CD8-positive, alpha-beta memory T cell (primary cell): ENCODE results near the gene UTS2B. TPM values are rescaled to one million over a fixed set of nuclear protein-coding genes. Genes with fewer than 3 reads are reported as not detected.

Experiments
- CTCF ChIA-PET: fragments of 350-600 bp; sonication (Branson Sonifier 250); formaldehyde crosslinking; loops from one replicate; lab custom pipeline; 2021; ENCODE audit warnings: antibody characterized with exemption; lab: Charles Lee
- POLR2A ChIA-PET: fragments of 350-600 bp; sonication (Branson Sonifier 250); formaldehyde crosslinking; loops from one replicate; lab custom pipeline; 2021; ENCODE audit warnings: antibody characterized with exemption; lab: Charles Lee
- DNase-seq, 5 donors: peaks; one replicate each; pipeline versions ENCODE4 v3.0.0 to v3.0.0-alpha.2; 2020 to 2022; ENCODE audit warnings: mixed read lengths in 1 of 5
- H3K27ac ChIP-seq: one replicate; pipeline ENCODE4 v1.7.0; 2013; ENCODE audit warnings: low read depth, mild to moderate bottlenecking, low read length, moderate library complexity
- H3K27me3 ChIP-seq: 2 replicates; pipeline ENCODE4 v1.7.0; 2013; ENCODE audit warnings: low read length, mild to moderate bottlenecking; ENCODE audit not compliant: insufficient read depth, poor library complexity, severe bottlenecking
- H3K36me3 ChIP-seq: 2 replicates; pipeline ENCODE4 v1.7.0; 2013; ENCODE audit warnings: mild to moderate bottlenecking, low read length, moderate library complexity; ENCODE audit not compliant: insufficient read depth
- H3K4me1 ChIP-seq: 2 replicates; pipeline ENCODE4 v1.7.0; 2013; ENCODE audit warnings: mild to moderate bottlenecking, low read length, moderate library complexity; ENCODE audit not compliant: insufficient read depth
- H3K4me3 ChIP-seq: 2 replicates; pipeline ENCODE4 v1.7.0; 2013; ENCODE audit warnings: mild to moderate bottlenecking, low read length
- H3K9me3 ChIP-seq: 2 replicates; pipeline ENCODE4 v1.7.0; 2013; ENCODE audit warnings: mild to moderate bottlenecking, low read length
- H3K27ac Mint-ChIP-seq, 8 donors: one replicate each; pipeline ENCODE4 v1.8.0; 2020 to 2021; ENCODE audit warnings: mixed read lengths in 8 of 8, mild to moderate bottlenecking in 6 of 8, inconsistent platforms in 3 of 8, moderate library complexity in 3 of 8
- H3K27me3 Mint-ChIP-seq, 2 donors: one replicate each; pipeline ENCODE4 v1.8.0; 2020 to 2021; ENCODE audit warnings: mixed read lengths in 2 of 2, mild to moderate bottlenecking in 1 of 2, moderate library complexity in 1 of 2
- H3K36me3 Mint-ChIP-seq, 3 donors: one replicate each; pipeline ENCODE4 v1.8.0; 2020 to 2021; ENCODE audit warnings: mixed read lengths in 3 of 3, inconsistent platforms in 1 of 3, mild to moderate bottlenecking in 1 of 3
- H3K4me1 Mint-ChIP-seq, 3 donors: one replicate each; pipeline ENCODE4 v1.8.0; 2020 to 2021; ENCODE audit warnings: mixed read lengths in 3 of 3, inconsistent platforms in 1 of 3, mild to moderate bottlenecking in 1 of 3
- H3K4me3 Mint-ChIP-seq, 7 donors: one replicate each; pipeline ENCODE4 v1.8.0; 2020 to 2021; ENCODE audit warnings: mixed read lengths in 7 of 7, mild to moderate bottlenecking in 6 of 7, moderate library complexity in 4 of 7, inconsistent platforms in 2 of 7
- H3K9me3 Mint-ChIP-seq, 5 donors: one replicate each; pipeline ENCODE4 v1.8.0; 2020 to 2022; ENCODE audit warnings: mixed read lengths in 5 of 5, mild to moderate bottlenecking in 3 of 5, moderate library complexity in 2 of 5, inconsistent platforms in 1 of 5
- polyA plus RNA-seq: library from polyadenylated mRNA; unstranded; fragments of 300-500 nt; fragmentation: Illumina TruSeq; gene quantifications from one replicate; pipeline ENCODE4 v1.2.3, GENCODE V29; 2021
- total RNA-seq, 2 experiments: library from RNA; stranded (reverse); gene quantifications; one replicate each; pipeline ENCODE4 v1.2.3, GENCODE V29; 2021

The UTS2B gene
- total and polyA plus RNA-seq, 3 experiments from 2014 or later = not detected

- H3K4me1 ChIP-seq = no peaks in the 10 kb centered on the region
- no peaks in the 10 kb centered on the region for H3K36me3 ChIP-seq
- H3K9me3 ChIP-seq = no peaks in the 10 kb centered on the region
- POLR2A ChIA-PET = no interaction called here
- H3K4me1 Mint-ChIP-seq = peaks cover 0 to 5% (median 4%) of the 10 kb centered on the region in 3 donors
- CTCF ChIA-PET = no interaction called here
- peaks cover 0 to 6% (median 3%) of the 10 kb centered on the region in 3 donors for H3K36me3 Mint-ChIP-seq
- H3K4me3 Mint-ChIP-seq = no peak overlapping the region
- DNase-seq = no peak
- no peak overlapping the region for H3K27ac Mint-ChIP-seq
- no peaks in the 10 kb centered on the region for H3K27me3 ChIP-seq
- no peaks in the 10 kb centered on the region for H3K27me3 Mint-ChIP-seq
- H3K27ac ChIP-seq = no peak overlapping the region
- peaks cover 0 to 2% (median 0%) of the 10 kb centered on the region in 5 donors for H3K9me3 Mint-ChIP-seq
- no peak overlapping the region for H3K4me3 ChIP-seq
These were observed 27.6 kb upstream of the UTS2B start for GRCh38 chr3:191357909-191358308.

GRCh38 chr3:191356631-191357439, 26.5 kb upstream of the UTS2B start:
- no peaks in the 10 kb centered on the region for H3K27me3 Mint-ChIP-seq
- Histone ChIP-seq H3K27ac (no peak overlapping the region), H3K27me3 (no peaks in the 10 kb centered on the region), H3K4me3 (no peak overlapping the region), H3K9me3 (no peaks in the 10 kb centered on the region), H3K4me1 (no peaks in the 10 kb centered on the region), H3K36me3 (no peaks in the 10 kb centered on the region)
- peaks cover 0 to 2% (median 0%) of the 10 kb centered on the region in 5 donors for H3K9me3 Mint-ChIP-seq
- peaks cover 0 to 6% (median 2%) of the 10 kb centered on the region in 3 donors for H3K36me3 Mint-ChIP-seq
- no peak overlapping the region for H3K4me3 Mint-ChIP-seq
- peaks cover 0 to 5% (median 4%) of the 10 kb centered on the region in 3 donors for H3K4me1 Mint-ChIP-seq
- no peak for DNase-seq
- peak overlapping the region in 1 of 8 donors; percentile 82 for H3K27ac Mint-ChIP-seq
- ChIA-PET POLR2A (no interaction called here), CTCF (no interaction called here)

GRCh38 chr3:191355406-191355805, 25.1 kb upstream of the UTS2B start:
- DNase-seq = no peak
- Mint-ChIP-seq H3K27ac (no peak overlapping the region), H3K36me3 (peaks cover 0 to 3% (median 0%) of the 10 kb centered on the region in 3 donors), H3K27me3 (no peaks in the 10 kb centered on the region), H3K4me1 (peaks cover 0 to 5% (median 4%) of the 10 kb centered on the region in 3 donors), H3K4me3 (no peak overlapping the region), H3K9me3 (peaks cover 0 to 2% (median 0%) of the 10 kb centered on the region in 5 donors)
- CTCF ChIA-PET = no interaction called here
- H3K4me3 ChIP-seq = no peak overlapping the region
- no peaks in the 10 kb centered on the region for H3K36me3 ChIP-seq
- POLR2A ChIA-PET = no interaction called here
- no peaks in the 10 kb centered on the region for H3K27me3 ChIP-seq
- H3K27ac ChIP-seq = no peak overlapping the region
- no peaks in the 10 kb centered on the region for H3K9me3 ChIP-seq
- no peaks in the 10 kb centered on the region for H3K4me1 ChIP-seq

GRCh38 chr3:191353022-191353777, 22.9 kb upstream of the UTS2B start:
- Mint-ChIP-seq H3K36me3 (no peaks in the 10 kb centered on the region), H3K27me3 (no peaks in the 10 kb centered on the region), H3K4me3 (no peak overlapping the region), H3K9me3 (peaks cover 0 to 2% (median 0%) of the 10 kb centered on the region in 5 donors), H3K27ac (no peak overlapping the region), H3K4me1 (peaks cover 0 to 2% (median 1%) of the 10 kb centered on the region in 3 donors)
- H3K4me3 ChIP-seq = no peak overlapping the region
- no peak for DNase-seq
- no peak overlapping the region for H3K27ac ChIP-seq
- H3K27me3 ChIP-seq = no peaks in the 10 kb centered on the region
- ChIA-PET CTCF (no interaction called here), POLR2A (no interaction called here)
- no peaks in the 10 kb centered on the region for H3K36me3 ChIP-seq
- H3K9me3 ChIP-seq = no peaks in the 10 kb centered on the region
- no peaks in the 10 kb centered on the region for H3K4me1 ChIP-seq

- CTCF ChIA-PET = no interaction called here
- H3K4me3 ChIP-seq = no peak overlapping the region
- no peak overlapping the region for H3K27ac Mint-ChIP-seq
- POLR2A ChIA-PET = no interaction called here
- peaks cover 0 to 2% (median 0%) of the 10 kb centered on the region in 3 donors for H3K4me1 Mint-ChIP-seq
- H3K9me3 Mint-ChIP-seq = peaks cover 0 to 2% (median 0%) of the 10 kb centered on the region in 5 donors
- H3K4me1 ChIP-seq = no peaks in the 10 kb centered on the region
- no peaks in the 10 kb centered on the region for H3K36me3 ChIP-seq
- no peak overlapping the region for H3K4me3 Mint-ChIP-seq
- H3K27ac ChIP-seq = no peak overlapping the region
- no peaks in the 10 kb centered on the region for H3K9me3 ChIP-seq
- no peaks in the 10 kb centered on the region for H3K36me3 Mint-ChIP-seq
- no peaks in the 10 kb centered on the region for H3K27me3 Mint-ChIP-seq
- H3K27me3 ChIP-seq = no peaks in the 10 kb centered on the region
- no peak for DNase-seq
These were observed 21.7 kb upstream of the UTS2B start for GRCh38 chr3:191352014-191352413.

- no peaks in the 10 kb centered on the region for H3K4me1 ChIP-seq
These were observed 20.2 kb upstream of the UTS2B start for GRCh38 chr3:191350396-191351090.

GRCh38 chr3:191348098-191348497, 17.8 kb upstream of the UTS2B start:
- Mint-ChIP-seq H3K27me3 (no peaks in the 10 kb centered on the region), H3K36me3 (no peaks in the 10 kb centered on the region), H3K4me1 (peaks cover 0 to 6% (median 4%) of the 10 kb centered on the region in 3 donors), H3K27ac (no peak overlapping the region), H3K9me3 (peaks cover 0 to 2% (median 0%) of the 10 kb centered on the region in 5 donors), H3K4me3 (no peak overlapping the region)
- no peak overlapping the region for H3K27ac ChIP-seq
- DNase-seq = no peak
- CTCF ChIA-PET = no interaction called here
- H3K9me3 ChIP-seq = no peaks in the 10 kb centered on the region
- no peaks in the 10 kb centered on the region for H3K4me1 ChIP-seq
- no peaks in the 10 kb centered on the region for H3K27me3 ChIP-seq
- no peak overlapping the region for H3K4me3 ChIP-seq
- no peaks in the 10 kb centered on the region for H3K36me3 ChIP-seq
- POLR2A ChIA-PET = no interaction called here

More at GRCh38 chr3:191350396-191351090, 20.2 kb upstream of the UTS2B start:
- Histone ChIP-seq H3K4me3 (no peak overlapping the region), H3K9me3 (no peaks in the 10 kb centered on the region), H3K27me3 (no peaks in the 10 kb centered on the region), H3K27ac (no peak overlapping the region), H3K36me3 (no peaks in the 10 kb centered on the region)
- no peak for DNase-seq
- POLR2A ChIA-PET = no interaction called here
- H3K9me3 Mint-ChIP-seq = peaks cover 0 to 2% (median 0%) of the 10 kb centered on the region in 5 donors
- no peak overlapping the region for H3K27ac Mint-ChIP-seq
- H3K36me3 Mint-ChIP-seq = no peaks in the 10 kb centered on the region
- CTCF ChIA-PET = no interaction called here
- H3K4me1 Mint-ChIP-seq = peaks cover 0 to 2% (median 0%) of the 10 kb centered on the region in 3 donors
- no peaks in the 10 kb centered on the region for H3K27me3 Mint-ChIP-seq
- no peak overlapping the region for H3K4me3 Mint-ChIP-seq
